MCF 10A (cell line): Measurements from ENCODE around the gene ARFGAP3. TPM values are rescaled to one million over a fixed set of nuclear protein-coding genes. Genes with fewer than 3 reads are reported as not detected.

Experiments
- BruUV-seq: library from RNA; stranded (reverse); fragments of 400-500 nt; replicated peaks from 2 replicates; lab custom pipeline; 2021; lab: Mats Ljungman, UMichigan
- CTCF ChIA-PET: fragments of 300-600 bp; sonication (Branson Sonifier 250); formaldehyde crosslinking; extraction: SDS; loops from one replicate; lab custom pipeline; 2021; ENCODE audit warnings: antibody characterized with exemption, inconsistent platforms; lab: Yijun Ruan, JAX
- POLR2A ChIA-PET: fragments of 300-600, 350-650 bp; sonication (Branson Sonifier 250); formaldehyde crosslinking; extraction: SDS; loops from one replicate; lab custom pipeline; 2020; ENCODE audit warnings: antibody characterized with exemption, inconsistent platforms; lab: Yijun Ruan, JAX
- DNase-seq: peaks from one replicate; pipeline ENCODE4 v3.0.0-alpha.2; 2018; ENCODE audit not compliant: unreplicated experiment
- H3K27ac Mint-ChIP-seq: one replicate; pipeline ENCODE4 v1.8.0; 2022; ENCODE audit warnings: mild to moderate bottlenecking, low read depth, mixed read lengths; ENCODE audit not compliant: unreplicated experiment
- H3K27me3 Mint-ChIP-seq: one replicate; pipeline ENCODE4 v1.8.0; 2022; ENCODE audit warnings: mixed read lengths; ENCODE audit not compliant: insufficient read depth, unreplicated experiment
- H3K36me3 Mint-ChIP-seq: one replicate; pipeline ENCODE4 v1.8.0; 2022; ENCODE audit warnings: mild to moderate bottlenecking, moderate library complexity, mixed read lengths; ENCODE audit not compliant: insufficient read depth, unreplicated experiment
- H3K4me1 Mint-ChIP-seq: one replicate; pipeline ENCODE4 v1.8.0; 2022; ENCODE audit warnings: mixed read lengths; ENCODE audit not compliant: insufficient read depth, unreplicated experiment
- H3K4me3 Mint-ChIP-seq: one replicate; pipeline ENCODE4 v1.8.0; 2022; ENCODE audit warnings: mild to moderate bottlenecking, moderate library complexity, mixed read lengths; ENCODE audit not compliant: unreplicated experiment
- H3K9me3 Mint-ChIP-seq: one replicate; pipeline ENCODE4 v1.8.0; 2022; ENCODE audit warnings: mixed read lengths; ENCODE audit not compliant: unreplicated experiment
- intact Hi-C: fragments of 100-400 bp; cut with micrococcal nuclease; formaldehyde crosslinking; loops from 2 replicates; pipeline ENCODE4 v1.14.1; 2022
- total RNA-seq: library from RNA; stranded (reverse); gene quantifications from 2 replicates; pipeline ENCODE4 v1.2.3, GENCODE V29; 2022
- TF ChIP-seq, protein P1 (sequence below): fragments of 200-600 bp; IDR thresholded peaks from one replicate; pipeline ENCODE4 v1.8.0; 2022; ENCODE audit warnings: antibody characterized with exemption, mild to moderate bottlenecking; ENCODE audit not compliant: unreplicated experiment

ARFGAP3 gene
- total RNA-seq, 1 experiment from 2014 or later, result 67.1 TPM

DNA sequence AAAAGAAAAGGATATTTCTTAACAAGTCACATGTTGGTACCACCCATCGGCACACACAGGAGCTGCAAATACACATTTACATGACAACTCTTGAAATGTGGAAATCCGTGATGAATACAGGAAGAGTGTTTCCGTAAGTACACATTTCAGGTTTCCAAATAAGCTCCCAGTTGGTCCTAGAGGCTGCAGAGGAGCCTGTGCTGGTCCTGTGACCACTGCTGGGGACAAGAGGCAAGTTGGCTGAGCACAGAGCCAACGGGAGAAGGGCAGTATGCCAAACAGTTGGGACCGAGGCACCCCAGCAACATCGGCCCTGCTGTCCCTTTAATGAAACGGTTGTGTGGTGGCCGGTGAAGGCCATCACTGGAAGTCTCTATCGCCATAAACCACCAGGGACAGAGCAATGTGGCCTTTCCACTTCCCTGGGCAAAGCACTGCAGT is 38.5 kb upstream of the ARFGAP3 start:
- TF ChIP-seq, protein P1, sequence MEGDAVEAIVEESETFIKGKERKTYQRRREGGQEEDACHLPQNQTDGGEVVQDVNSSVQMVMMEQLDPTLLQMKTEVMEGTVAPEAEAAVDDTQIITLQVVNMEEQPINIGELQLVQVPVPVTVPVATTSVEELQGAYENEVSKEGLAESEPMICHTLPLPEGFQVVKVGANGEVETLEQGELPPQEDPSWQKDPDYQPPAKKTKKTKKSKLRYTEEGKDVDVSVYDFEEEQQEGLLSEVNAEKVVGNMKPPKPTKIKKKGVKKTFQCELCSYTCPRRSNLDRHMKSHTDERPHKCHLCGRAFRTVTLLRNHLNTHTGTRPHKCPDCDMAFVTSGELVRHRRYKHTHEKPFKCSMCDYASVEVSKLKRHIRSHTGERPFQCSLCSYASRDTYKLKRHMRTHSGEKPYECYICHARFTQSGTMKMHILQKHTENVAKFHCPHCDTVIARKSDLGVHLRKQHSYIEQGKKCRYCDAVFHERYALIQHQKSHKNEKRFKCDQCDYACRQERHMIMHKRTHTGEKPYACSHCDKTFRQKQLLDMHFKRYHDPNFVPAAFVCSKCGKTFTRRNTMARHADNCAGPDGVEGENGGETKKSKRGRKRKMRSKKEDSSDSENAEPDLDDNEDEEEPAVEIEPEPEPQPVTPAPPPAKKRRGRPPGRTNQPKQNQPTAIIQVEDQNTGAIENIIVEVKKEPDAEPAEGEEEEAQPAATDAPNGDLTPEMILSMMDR, result no peak
- Mint-ChIP-seq H3K4me3 (no peak overlapping the region), H3K4me1 (no peaks in the 10 kb centered on the region), H3K36me3 (peaks cover 41% of the 10 kb centered on the region), H3K9me3 (no peaks in the 10 kb centered on the region), H3K27me3 (no peaks in the 10 kb centered on the region), H3K27ac (no peak overlapping the region)
- no TSS peak for BruUV-seq
- DNase-seq, result no peak
- ChIA-PET CTCF (interaction anchor here (1.3 kb wide), 1 partner anchor 28 kb away, joined by 6 read pairs; no protein-coding TSS in a partner anchor), POLR2A (interaction anchor here (0.5 to 0.7 kb wide), 2 partner anchors 19 to 130 kb away, joined by 3 to 4 read pairs; no protein-coding TSS in a partner anchor)
- intact Hi-C loops, result no loop called here

DNA sequence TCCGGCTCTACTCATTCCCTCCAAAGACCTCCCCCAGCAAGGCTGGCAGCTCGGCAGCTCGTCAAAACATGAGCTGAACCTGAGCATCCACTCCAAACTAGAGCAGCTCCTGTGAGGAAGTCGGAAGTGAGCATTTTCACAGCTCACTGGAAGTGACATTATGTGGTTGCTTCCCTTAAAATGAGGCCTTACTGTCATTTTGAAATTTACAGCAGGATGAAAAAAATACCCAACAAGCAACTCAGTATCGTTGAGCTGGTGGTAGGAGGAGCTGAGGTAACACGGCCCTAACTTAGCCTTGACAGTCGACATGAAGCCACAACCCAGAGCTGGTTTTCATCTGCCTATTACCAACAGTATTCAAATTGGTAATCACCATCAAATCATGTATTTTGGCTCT is 38.0 kb upstream of the ARFGAP3 start:
- Mint-ChIP-seq H3K27me3 (no peaks in the 10 kb centered on the region), H3K36me3 (peaks cover 44% of the 10 kb centered on the region), H3K4me1 (no peaks in the 10 kb centered on the region), H3K4me3 (no peak overlapping the region), H3K9me3 (no peaks in the 10 kb centered on the region), H3K27ac (no peak overlapping the region)
- POLR2A ChIA-PET, result interaction anchor here (0.7 kb wide), 1 partner anchor 20 kb away, joined by 3 read pairs; no protein-coding TSS in a partner anchor
- BruUV-seq, result no TSS peak
- TF ChIP-seq, protein P1, result no peak
- DNase-seq, result no peak
- intact Hi-C loops, result no loop called here
- CTCF ChIA-PET, result interaction anchor here (0.6 to 1.3 kb wide), 3 partner anchors 14 to 306 kb away, joined by 3 to 6 read pairs (median 4); no protein-coding TSS in a partner anchor

DNA sequence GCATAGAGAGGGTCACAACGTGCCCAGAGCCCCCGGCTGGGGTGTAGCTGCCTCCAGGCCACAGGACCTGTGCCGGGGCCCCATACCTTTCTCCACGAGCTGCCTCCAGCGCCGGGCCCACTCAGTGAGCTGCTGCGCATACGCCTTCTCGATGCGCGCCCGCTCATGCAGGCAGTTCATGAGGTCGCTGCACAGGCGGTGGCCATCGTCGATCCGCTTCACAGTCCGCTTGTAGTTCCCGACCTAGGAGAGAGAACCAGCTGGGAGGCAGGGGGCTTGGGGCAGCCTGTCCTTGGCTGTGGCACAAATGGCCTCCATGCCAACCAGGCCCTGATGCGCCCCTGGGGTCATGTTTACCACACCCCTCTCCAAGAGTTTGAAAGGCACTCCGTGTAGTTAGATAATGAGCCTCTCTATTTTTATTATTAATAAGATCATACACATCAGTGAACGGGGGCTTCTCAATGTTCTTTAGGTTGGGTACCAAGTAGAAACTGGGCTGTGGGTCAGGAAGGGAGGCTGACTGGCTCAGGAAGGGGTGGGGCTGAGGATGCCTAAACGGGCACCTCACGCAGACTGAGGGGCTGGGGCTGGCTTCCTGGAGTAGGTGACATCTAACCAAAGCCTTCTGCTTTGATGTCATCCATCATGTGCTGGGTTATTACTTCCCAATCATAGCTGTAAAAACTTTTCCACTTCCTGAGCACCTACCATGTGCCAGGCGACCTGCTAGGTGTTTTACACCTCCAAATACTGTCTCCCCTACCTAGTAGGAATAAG is 36.5 kb upstream of the ARFGAP3 start:
- Mint-ChIP-seq H3K4me1 (peaks cover 10% of the 10 kb centered on the region), H3K4me3 (no peak overlapping the region), H3K9me3 (no peaks in the 10 kb centered on the region), H3K36me3 (peaks cover 56% of the 10 kb centered on the region), H3K27me3 (no peaks in the 10 kb centered on the region), H3K27ac (no peak overlapping the region)
- ChIA-PET POLR2A (interaction anchor here (0.7 to 1.1 kb wide), 2 partner anchors 12 to 14 kb away, joined by 3 to 4 read pairs; no protein-coding TSS in a partner anchor), CTCF (interaction anchor here (1.1 kb wide), 1 partner anchor 8 kb away, joined by 3 read pairs; no protein-coding TSS in a partner anchor)
- DNase-seq, result no peak
- intact Hi-C loops, result no loop called here
- TF ChIP-seq, protein P1, result no peak
- BruUV-seq, result no TSS peak
